ENCODE data around the gene PMS1. TPM values are rescaled to one million over a fixed set of nuclear protein-coding genes. Genes with fewer than 3 reads are reported as not detected.
"Not testable (repeated sequence)": the region's sequence is repeated elsewhere in the genome, so short reads cannot be mapped to it uniquely, and the experiment has no call there.

PMS1 gene
- total RNA-seq, 1 experiment from 2014 or later: 26.9 TPM

DNA sequence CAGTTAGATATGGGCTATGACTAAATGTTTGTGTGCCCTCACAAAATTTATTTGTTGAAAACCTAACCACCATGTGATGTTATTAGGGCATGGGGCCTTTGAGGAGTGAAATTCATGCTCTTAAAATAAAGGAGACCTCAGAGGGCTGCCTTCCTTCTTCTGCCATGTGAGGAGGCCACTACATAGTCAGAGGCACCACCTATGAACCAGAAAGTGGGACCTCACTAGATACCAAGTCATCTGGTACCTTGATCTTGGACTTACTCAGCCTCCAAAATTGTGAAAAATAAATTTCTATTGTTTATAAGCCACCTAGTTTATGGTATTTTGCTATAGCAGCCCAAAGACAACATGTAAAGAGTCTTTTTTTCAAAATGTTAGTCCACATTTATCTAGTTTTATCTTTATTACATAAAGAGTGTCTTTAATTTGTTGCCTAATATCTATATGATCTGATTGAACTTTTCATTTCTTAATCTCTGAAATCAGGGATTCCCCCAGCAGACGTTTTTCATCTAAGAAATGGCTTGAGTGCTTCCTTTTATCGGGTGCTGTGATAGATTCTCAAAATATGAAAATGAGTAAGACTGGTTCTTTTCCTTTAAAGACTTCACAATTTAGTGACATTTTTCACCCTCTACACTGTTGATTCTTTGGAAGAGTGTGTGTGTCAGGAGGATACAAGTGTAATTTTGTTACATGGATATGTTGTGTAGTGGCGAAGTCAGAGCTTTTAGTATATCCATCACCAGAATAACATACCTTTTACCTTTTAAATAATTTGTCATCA is 34.2 kb downstream of the PMS1 start:
- DNase-seq (ENCODE audit: low spot score): no peak

GRCh38 chr2:189819297-189819704 is 35.1 kb downstream of the PMS1 start:
- peak; percentile 22 for DNase-seq (ENCODE audit: low spot score)

DNA sequence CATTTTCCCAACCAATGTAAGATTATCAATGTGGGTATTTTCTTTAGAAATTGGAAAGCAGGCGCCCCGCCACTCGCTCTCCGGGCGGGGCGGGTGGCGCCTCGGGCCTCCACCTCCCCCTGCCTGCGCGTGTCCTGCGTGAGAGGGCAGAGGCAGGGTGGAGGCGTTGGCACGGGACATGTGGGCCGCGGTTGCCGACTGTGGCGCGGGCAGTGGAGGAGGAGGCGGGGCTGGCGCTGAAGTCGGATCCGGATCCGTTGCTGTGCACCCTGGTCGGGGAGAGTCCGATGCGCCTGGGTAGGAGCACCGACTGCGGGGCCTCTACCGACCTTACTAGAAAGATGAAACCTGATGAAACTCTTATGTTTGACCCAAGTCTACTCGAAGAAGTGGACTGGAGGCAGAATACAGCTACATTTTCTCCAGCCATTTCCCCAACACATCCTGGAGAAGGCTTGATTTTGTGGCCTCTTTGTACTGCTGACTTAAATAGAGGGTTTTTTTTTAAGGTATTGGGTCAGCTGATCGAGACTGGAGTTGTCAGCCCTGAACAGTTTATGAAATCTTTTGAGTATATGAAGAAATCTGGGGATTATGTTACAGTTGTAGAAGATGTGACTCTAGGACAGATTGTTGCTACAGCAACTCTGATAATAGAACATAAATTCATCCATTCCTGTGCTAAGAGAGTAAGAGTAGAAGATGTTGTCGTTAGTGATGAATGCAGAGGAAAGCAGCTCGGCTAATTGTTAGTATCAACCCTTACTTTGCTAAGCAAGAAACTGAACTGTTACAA is 37.9 kb downstream of the PMS1 start:
- no peak for DNase-seq (ENCODE audit: low spot score)

DNA sequence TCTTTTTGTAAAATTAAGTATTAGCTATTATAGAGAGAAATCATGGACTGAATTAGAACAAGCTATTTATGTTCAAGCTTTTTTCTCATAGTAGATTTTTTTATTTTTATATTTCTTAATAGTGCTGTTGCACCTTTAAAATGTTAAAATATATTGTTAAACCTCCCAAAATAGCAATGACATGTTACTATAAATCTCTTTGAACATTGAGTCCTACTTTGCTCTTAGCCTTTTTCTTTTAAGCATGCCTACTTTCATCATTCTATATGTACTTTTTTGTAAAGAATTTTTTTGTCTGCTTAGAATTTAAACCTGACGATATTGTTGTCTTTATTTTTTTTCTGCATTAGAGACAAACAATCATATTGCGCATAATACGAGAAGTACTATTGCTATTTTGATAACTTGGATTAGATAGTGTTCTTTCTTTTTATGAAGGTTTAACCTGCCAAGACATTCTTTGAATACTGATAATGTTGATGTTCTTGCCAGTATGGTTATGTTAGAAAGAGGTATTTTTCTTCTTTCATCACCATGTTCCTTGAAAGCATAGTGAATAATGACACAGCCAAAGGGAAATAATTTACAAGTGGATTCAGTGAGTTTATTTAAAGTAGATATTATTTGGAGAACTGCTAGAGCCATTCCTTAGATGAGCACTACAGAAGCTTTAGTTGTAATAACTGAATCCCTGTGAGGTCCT is 40.6 kb downstream of the PMS1 start:
- DNase-seq (ENCODE audit: low spot score): no peak

GRCh38 chr2:189826039-189826438 is 41.8 kb downstream of the PMS1 start:
- no peak for DNase-seq (ENCODE audit: low spot score)

DNA sequence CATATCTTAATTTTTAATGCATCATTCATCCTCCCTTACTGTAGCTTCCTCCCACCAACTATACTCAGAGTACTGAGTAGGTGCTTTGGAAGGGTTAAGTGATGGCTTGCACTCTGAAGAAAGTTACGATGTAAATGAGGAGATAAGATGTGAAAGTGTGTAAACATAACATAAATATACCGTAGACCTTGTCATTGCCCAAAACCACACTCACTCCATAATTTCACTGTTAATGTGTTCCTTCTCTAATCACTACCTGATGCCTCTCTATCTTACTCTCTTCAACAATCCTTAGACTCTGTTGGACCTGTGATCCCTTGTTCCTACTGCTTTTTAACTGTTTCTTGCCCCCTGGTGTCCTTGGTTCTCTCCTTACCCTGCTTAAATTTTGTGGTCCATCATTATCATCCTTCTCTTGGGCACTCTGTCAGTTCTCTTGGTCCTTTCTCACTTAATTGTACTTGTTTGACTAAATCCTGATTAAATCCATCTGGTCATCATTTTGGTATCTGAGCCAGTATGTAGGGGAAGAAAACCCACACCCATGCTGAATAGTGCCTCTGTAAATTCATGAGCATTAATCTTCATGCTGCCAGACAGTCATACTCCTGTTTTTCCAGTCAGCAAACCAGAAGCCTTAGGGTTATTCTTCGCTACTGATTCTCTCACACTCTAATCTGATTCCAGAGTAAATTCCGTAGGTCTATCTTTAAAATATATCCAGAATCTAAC is 45.0 kb downstream of the PMS1 start:
- no peak for DNase-seq (ENCODE audit: low spot score)

DNA sequence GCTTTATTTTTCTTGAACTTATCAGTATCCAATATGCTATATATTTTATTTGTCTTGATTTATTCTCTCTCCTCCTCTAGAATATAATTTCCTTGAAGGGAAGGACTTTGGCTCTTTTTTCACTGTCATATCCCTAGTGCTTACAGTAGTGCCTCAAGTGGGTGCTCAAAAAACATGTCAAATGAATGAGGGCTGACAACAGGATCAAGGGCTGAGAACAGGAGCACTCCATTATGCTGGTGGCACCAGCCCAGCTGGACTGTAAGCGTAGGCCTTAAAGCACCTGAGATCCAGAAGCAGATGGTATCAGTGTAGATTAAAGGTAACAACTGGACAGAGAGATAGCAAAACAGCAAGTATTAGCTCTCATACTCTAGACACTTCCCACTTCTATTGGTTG is 46.3 kb downstream of the PMS1 start:
- DNase-seq (ENCODE audit: low spot score): no peak

- DNase-seq (ENCODE audit: low spot score): no peak
Measured at GRCh38 chr2:189834059-189834458, 49.8 kb downstream of the PMS1 start.

DNA sequence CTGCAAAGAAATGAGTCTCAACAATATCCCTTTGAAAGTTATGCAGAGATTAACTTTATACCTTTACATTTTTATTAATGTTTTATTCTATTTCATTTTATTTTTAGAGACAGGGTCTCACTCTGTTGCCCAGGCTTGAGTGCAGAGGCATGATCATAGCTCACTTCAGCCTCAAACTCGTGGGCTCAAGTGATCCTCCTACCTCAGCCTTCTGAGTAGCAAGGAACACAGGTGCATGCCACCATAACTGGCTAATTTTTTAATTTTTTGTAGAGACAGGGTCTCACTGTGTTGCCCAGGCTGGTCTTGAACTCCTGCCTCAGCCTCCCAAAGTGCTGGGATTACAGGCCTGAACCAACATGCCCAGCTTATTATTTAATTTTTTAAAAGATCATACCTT is 50.4 kb downstream of the PMS1 start:
- DNase-seq (ENCODE audit: low spot score): not testable (repeated sequence)

DNA sequence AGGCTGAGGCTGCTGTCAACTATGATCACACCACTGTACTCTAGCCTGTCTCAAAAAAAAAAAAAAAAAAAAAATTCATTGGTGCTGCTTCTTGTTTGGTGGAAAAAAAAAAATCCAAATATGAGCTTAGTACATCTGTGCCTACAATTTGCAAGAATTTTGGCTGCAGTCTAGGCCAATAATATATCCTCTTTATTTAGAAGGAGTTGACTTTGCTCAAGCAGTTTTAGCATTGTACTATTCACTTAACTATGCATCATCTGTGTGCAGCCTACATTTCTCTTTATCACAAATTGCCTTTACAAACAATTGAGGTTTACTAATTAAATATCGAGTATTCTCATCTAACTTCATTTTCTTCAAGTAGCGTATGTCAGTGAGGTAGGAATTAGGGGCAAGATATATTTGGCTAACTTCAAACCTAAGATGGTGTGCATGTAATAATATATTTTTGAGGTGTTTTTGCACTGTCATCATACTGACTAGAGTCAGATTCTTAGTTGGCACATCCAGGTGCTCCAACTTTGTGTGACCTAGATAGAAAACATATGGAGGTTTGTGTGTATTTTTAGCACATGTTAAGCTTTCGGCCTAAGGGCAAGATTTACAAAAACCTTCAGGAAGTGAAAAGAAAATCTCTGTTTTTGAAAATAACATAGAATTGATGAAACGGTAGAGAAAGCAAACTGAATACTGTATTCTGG is 51.8 kb downstream of the PMS1 start:
- DNase-seq (ENCODE audit: low spot score): no peak

- DNase-seq (ENCODE audit: low spot score): peak; percentile 45
Measured at GRCh38 chr2:189836644-189837043, 52.4 kb downstream of the PMS1 start.

GRCh38 chr2:189837326-189837725 is 53.1 kb downstream of the PMS1 start:
- no peak for DNase-seq (ENCODE audit: low spot score)

- no peak for DNase-seq (ENCODE audit: low spot score)
Measured at GRCh38 chr2:189841019-189841418, 56.8 kb downstream of the PMS1 start.

DNA sequence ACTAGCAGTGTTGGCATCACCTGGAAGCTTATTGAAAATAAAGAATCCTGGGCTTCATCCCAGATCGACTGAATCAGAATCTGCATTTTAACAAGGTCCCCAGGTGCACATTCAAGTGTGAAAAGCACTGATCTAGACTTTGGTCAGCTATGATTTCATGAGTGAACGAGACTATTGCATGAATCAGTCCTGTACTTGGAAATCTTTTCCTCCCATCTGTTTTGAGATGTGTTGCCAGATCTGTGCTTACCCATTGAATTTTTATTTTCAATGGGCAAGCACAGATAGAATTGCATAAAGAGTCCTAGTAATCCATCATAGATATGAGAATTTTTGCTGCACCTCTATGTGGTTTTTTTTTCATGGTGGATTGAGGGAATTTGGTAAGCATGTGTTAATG is 64.0 kb downstream of the PMS1 start:
- DNase-seq (ENCODE audit: low spot score): no peak

GRCh38 chr2:189849550-189849949 is 65.3 kb downstream of the PMS1 start:
- no peak for DNase-seq (ENCODE audit: low spot score)

- DNase-seq (ENCODE audit: low spot score): no peak
Measured at GRCh38 chr2:189851174-189851826, 67.0 kb downstream of the PMS1 start.

DNA sequence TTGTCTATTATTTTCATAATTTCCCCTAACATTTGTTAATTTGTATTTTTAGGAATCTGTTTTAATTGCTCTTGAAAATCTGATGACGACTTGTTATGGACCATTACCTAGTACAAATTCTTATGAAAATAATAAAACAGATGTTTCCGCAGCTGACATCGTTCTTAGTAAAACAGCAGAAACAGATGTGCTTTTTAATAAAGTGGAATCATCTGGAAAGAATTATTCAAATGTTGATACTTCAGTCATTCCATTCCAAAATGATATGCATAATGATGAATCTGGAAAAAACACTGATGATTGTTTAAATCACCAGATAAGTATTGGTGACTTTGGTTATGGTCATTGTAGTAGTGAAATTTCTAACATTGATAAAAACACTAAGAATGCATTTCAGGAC is 69.9 kb downstream of the PMS1 start:
- DNase-seq (ENCODE audit: low spot score): no peak

DNA sequence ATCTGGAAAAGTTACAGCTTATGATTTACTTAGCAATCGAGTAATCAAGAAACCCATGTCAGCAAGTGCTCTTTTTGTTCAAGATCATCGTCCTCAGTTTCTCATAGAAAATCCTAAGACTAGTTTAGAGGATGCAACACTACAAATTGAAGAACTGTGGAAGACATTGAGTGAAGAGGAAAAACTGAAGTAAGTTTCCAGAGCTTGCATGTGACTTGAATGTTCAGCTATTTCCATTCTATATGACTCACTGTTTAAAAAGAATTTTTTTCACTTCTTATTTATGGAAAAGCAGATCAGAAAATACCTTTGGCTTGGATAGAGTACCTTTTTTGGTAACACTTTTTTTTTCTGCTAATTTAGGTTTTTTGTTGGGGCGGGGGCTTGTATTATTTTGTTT is 70.7 kb downstream of the PMS1 start:
- DNase-seq (ENCODE audit: low spot score): no peak

DNA sequence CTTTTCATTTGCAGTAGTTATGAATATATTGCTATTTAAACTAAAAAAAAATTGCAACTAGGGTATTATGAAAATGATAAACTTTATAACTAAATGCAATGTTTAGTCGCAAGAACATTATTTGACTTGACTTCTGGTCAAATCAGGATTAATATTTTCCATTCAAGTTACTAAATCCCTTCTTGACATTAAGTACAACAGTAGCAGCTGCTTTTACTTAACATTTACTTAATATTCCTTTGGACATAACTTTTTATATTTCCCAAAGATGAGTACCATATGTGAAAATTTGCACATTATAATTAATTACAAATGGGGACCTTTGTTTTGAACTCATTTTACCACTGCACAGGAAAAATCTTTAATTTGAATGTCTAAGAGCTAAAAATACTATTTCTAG is 74.0 kb downstream of the PMS1 start:
- no peak for DNase-seq (ENCODE audit: low spot score)

- DNase-seq (ENCODE audit: low spot score): no peak
Measured at GRCh38 chr2:189860161-189860560, 75.9 kb downstream of the PMS1 start.

DNA sequence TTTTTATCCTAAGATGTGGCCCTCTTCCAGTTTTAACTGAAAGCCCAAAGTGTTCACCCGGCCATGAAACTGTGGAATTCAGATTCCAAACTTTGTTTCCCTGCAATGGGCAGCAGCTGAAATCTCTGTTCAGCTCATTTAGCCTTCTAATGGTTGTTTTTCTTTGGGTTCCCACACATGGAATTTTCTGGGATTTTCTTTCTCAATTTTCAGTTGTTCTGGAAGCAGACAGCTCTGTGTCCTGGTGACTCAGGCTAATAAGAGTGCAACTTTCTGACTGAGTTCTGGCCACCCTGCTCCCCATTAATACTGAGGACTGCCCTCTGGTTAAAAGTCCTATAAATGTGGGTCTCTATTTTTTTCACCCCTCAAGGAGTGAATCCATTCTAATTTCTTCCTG is 78.5 kb downstream of the PMS1 start:
- DNase-seq (ENCODE audit: low spot score): no peak
